Activated naive CD4-positive, alpha-beta T cell treated with anti-CD3 and anti-CD28 coated beads, Interleukin-2, amount 10 ng/mL, durations not matched to agents 5 hours and 36 hours (primary cell): ENCODE results near the gene NECTIN4. TPM values are rescaled to one million over a fixed set of nuclear protein-coding genes. Genes with fewer than 3 reads are reported as not detected.

Source experiments
- total RNA-seq, 2 experiments: library from RNA; stranded (reverse); gene quantifications; one replicate each; pipeline ENCODE4 v1.2.3, GENCODE V29; 2021

NECTIN4 gene
- not detected for total RNA-seq

DNA sequence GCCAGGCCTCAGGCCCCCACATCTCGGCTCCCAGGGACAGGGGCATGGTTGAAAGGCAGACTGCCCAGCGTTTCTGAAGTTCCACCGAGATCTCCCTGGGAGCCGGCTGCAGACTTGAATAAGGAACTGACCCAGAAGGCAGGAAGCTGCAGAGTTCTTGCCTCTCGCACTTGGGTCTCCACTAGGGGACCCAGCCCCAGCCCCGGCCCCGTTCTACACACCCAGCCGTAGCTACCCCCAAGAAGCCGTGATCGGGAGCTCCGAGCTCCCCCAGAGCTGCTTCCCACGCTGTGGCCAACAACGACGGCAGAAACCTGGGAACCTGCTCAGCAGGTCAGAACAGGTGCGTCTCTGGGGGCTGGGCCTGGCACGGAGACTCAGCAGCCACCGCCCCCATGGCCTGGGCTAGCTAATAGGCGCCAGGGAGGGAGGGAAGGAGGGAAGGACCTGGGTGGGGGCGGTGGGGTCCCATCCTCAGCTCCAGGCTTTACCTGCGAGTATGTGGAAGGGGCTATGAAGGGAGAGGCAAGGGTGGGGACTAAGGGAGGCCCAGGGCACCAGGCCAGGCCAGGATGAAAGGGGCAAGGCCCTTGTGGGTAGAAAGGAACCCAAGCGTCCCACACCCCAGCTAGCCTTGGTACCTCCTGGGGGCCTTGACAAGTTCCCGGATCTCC is at the start of gene NECTIN4:
Gene NECTIN4 (minus strand): TSS at position 308 of the 674 bp plus-strand sequence. CDS start 262 bp downstream, at position 46.

DNA sequence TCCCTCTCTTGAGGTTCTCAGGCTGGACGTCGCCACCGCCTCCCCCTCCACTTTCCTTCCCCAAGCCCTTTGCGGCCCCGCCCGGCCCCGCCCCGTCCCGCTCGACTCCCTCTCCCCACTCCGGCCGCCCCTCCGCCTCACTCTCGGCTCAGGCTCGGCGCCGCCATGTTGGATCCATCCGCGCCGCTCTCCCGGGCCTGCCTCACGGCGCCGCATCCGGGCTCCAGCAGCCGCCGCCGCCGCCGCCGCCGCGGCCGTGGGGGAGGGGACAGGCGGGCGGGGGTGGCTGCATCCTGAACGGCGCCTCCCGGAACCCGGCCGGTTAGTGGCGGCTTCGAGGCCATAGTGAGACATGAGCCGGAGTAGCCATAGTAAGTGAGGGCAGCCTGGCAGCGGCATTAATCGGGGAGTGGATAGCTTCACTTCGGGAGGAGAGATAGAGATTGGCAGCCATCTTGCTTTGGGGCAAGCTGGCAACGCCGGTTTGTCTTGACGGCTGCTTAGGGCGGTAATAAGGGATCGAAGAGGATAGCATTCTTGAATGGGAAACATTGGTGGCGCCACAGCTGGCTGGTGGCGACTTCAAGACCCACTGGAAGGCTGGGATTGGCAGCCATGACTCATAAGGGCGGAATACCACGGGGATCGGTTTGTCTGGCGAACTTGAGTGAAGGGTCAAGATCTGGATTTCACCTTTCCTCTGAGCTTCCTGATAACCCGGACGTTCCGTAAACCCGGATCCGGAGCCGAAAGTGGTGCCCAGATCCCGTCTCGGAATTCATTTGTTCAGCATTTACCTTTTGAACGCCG is 43.3 kb upstream of the NECTIN4 start, which contains the start of gene DEDD:
Gene DEDD (minus strand): TSS at position 258 of the 810 bp plus-strand sequence. CDS start 8,205 bp downstream, outside the sequence.

DNA sequence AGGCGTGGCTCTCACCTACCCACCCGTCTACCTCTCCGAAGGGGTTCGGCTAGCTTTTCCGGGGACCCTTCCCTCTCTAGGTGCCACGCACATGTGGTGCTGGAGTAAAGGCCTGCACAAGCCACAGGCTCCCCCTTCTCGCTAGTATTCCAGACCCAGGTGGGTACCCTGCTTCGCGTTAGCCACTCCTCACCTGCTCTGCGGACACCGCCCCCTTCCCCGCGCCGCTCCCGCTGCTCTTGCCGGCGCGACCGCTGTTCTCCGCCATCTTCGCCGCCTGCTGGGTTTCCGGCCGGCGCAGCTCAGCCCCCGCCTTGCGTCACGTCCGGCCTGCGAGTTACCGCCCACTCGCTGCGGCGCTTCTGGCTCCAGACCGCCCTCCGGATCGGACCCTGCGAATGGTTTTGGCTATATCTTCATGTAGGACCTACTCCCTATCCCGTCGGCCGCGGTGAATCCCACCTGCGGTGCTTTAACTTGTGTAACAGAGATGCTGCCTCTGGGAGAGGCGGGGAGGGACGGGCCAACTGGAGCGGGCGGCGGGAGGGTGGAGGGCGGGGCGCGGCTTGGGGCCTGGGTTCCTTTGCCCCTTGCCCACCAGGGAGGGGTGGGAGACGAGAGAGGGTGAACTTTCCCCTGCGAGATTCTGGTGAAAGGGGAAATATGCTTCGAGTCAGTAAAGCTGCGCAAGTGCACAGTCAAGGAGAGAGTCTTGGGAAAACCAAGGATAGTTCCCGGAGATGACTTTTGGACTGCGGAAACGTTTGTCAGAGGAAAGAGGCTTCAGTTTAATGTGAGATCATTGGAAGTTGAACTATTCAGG is 28.6 kb upstream of the NECTIN4 start, which contains the start of the genes NIT1 and PFDN2:
Gene NIT1 (plus strand): TSS at position 347 of the 823 bp plus-strand sequence. CDS start 72 bp downstream, at position 419.
Gene PFDN2 (minus strand): TSS at position 279 of the 823 bp plus-strand sequence. CDS start 11 bp downstream, at position 268.

DNA sequence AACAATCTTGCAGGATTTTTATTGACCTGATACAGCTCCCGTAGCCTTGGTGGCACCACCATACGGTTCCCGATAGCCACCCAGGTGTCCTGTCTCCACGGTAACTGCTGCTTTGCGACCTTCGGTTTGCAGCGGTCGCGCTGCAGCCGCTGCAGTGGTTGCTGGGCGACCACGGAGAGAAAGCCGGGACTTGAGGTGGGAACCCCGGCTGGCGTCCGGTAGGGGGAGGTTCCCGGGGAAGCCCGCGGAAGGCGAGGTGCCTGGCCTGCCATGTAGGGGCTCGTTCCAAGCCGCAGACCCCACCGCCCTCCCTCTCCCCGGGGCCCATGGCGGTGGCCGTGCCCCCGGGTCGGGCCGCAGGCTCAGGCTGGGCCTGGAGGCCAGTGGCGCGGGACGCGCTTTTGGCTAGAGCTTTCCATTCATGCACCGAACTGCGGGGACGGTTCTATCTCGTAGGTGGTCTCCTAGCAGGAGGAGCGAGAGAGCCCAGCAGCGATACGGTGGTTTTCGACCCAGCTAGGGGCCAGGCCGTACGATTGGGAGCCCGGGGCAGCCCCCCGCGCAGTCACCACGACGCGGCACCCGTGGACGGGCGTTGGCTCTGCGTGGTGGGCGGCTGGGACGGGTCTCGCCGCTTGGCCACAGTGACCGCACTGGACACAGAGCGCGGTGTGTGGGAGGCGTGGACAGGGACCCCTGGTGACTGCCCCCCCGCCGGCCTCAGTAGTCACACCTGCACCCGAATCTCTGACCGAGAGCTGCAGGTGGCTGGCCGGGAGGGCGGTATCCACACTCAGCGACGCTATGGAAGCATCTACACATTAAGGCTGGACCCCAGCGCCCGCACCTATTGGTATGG is 9.1 kb upstream of the NECTIN4 start, which contains the start of gene KLHDC9:
Gene KLHDC9 (plus strand): TSS at position 152 of the 859 bp plus-strand sequence. CDS start 175 bp downstream, at position 327.

DNA sequence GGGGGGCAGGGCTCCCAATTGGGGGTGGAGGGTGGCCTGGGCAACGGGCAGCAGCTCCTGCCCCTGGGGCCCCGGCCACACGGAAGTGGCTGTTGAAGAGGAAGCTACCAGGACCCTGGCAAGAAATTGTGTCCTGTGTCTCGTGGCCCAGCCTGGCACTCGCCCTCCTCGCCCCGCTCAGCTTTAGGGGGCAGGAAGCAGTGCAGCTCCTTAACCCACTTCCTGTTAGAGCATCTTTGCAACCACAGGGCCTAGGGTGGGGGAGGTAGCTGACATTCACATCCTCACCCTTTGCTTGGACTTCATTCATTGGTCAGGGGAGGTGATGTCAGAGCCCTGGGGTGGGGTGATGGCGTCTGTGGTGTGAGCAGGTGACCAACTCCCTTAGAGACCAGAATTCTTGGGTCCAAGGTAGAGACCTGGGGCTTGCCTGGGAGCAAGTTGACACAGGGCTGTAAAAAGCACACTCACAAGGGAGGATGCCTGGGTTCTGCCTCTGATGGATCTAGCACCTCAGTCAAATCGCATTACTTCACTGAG is 19.6 kb downstream of the NECTIN4 start, which contains the start of gene ARHGAP30:
Gene ARHGAP30 (minus strand): TSS at position 161 of the 540 bp plus-strand sequence. CDS start 267 bp downstream, outside the sequence.

DNA sequence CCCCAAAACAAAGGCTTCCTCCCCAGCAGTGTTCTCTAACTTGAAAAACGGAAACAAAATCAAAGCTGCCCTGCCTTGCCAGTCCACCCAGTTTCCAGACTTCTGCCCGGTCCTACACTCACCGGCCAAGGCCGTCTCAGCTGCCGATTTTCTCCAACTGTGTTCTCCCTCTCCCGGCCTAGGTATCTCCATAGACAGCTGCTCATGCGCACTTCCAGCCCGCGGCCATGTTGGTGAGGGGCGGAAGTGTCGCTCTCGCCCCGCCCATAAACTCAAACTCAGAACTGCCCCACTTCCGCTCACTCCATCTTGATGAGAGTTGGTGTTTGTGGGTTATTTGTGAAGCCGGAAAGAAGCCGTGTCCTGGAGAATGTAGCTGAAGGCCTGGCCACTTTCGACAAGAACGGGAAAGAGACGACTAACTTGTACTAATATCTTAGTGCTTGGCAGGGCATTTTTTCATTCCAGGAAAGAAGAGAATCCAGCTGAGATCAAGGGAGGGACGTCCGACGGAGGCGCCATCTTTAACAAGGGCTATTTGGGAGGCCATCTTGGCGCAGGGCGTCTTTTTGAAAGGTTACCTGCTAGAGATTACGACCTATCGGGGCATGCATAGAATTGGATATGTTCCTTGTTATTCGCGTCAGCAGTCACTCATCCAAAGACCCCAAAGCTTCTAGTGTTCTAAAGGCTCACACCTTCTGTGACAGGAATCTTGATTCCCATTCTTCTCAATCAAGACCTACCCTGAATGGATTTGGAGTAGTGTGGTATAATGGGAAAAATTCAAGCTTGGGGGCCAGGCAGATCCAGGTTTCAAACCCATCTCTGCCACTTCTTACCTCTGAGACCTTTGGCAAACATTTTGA is 43.4 kb downstream of the NECTIN4 start, which contains the start of gene USF1:
Gene USF1 (minus strand): TSS at position 242 of the 869 bp plus-strand sequence. CDS start 2,702 bp downstream, outside the sequence.

DNA sequence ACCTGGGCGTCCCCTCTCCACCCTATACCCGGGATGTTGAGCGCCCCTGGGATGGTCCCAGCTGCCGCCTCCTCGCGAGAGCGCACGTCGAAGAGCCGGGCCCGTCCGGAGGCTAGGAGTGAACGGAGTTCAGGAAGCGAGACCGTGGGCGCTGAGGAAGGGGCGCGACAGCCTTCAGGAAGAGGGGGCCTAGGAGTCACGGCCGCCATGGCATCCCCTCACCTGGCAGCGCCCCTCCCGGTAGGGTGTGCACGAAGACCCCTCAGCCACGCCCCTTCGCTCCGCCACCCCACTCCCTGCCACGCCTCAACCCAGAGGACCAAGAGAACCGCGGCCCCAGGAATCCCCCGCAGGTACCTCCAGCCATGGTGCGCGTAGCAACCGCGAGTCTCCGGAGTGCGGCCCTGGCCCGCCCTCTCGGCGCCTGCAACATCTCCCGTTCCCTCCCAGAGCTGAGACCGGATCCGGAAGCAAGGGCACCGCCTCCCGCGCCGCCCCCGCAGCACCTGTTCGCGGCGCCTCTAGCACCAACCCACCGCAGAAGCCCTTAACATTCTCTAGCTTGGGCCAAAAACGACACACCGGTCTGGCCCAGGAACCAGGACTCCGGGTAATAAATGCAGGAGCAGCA is 50.7 kb downstream of the NECTIN4 start, which contains the start of gene TSTD1:
Gene TSTD1 (minus strand): TSS at position 442 of the 631 bp plus-strand sequence. CDS start 75 bp downstream, at position 367.

Other genes starting within 250 kb of the NECTIN4 start
- gene CD244, start 226.7 kb downstream of the NECTIN4 start, total RNA-seq: under 1 TPM; 0.40 to 0.55 TPM
- gene ITLN1, start 204.4 kb downstream of the NECTIN4 start, total RNA-seq: not detected
- not detected for gene ITLN2, start 134.7 kb downstream of the NECTIN4 start, total RNA-seq
- gene F11R, start 68.4 kb downstream of the NECTIN4 start, total RNA-seq: 10 to 100 TPM; 16.2 to 20.7 TPM
- 10 to 100 TPM; 60.7 to 63.0 TPM for gene TSTD1, start 50.6 kb downstream of the NECTIN4 start, total RNA-seq
- 10 to 100 TPM; 62.5 to 63.9 TPM for gene USF1, start 43.6 kb downstream of the NECTIN4 start, total RNA-seq
- 100 to 1,000 TPM; 304 to 324 TPM for gene ARHGAP30, start 19.7 kb downstream of the NECTIN4 start, total RNA-seq
- gene KLHDC9, start 8.8 kb upstream of the NECTIN4 start, total RNA-seq: under 1 TPM; 0.58 to 0.63 TPM
- gene PFDN2, start 28.5 kb upstream of the NECTIN4 start, total RNA-seq: 10 to 100 TPM; 47.2 to 48.3 TPM
- 10 to 100 TPM; 38.3 to 39.0 TPM for gene NIT1, start 28.5 kb upstream of the NECTIN4 start, total RNA-seq
- gene DEDD, start 43.1 kb upstream of the NECTIN4 start, total RNA-seq: 10 to 100 TPM; 30.2 to 35.5 TPM
- gene UFC1, start 64.4 kb upstream of the NECTIN4 start, total RNA-seq: 100 to 1,000 TPM; 123 to 125 TPM
- gene USP21, start 69.9 kb upstream of the NECTIN4 start, total RNA-seq: 10 to 100 TPM; 31.2 to 35.6 TPM
- 10 to 100 TPM; 35.8 to 39.2 TPM for gene PPOX, start 76.9 kb upstream of the NECTIN4 start, total RNA-seq
- 10 to 100 TPM; 43.6 to 52.2 TPM for gene B4GALT3, start 87.9 kb upstream of the NECTIN4 start, total RNA-seq
- gene ADAMTS4, start 109.5 kb upstream of the NECTIN4 start, total RNA-seq: 1 to 10 TPM; 1.8 to 1.9 TPM
- 10 to 100 TPM; 82.5 to 90.4 TPM for gene NDUFS2, start 112.8 kb upstream of the NECTIN4 start, total RNA-seq
- gene FCER1G, start 125.7 kb upstream of the NECTIN4 start, total RNA-seq: 1 to 10 TPM; 2.7 to 2.9 TPM
- gene APOA2, start 134.1 kb upstream of the NECTIN4 start, total RNA-seq: not detected
- 10 to 100 TPM; 19.6 to 20.4 TPM for gene TOMM40L, start 136.5 kb upstream of the NECTIN4 start, total RNA-seq
- gene NR1I3, start 148.6 kb upstream of the NECTIN4 start, total RNA-seq: not detected
- under 1 TPM; 0.26 to 0.71 TPM for gene PCP4L1, start 169.2 kb upstream of the NECTIN4 start, total RNA-seq
- gene MPZ, start 220.4 kb upstream of the NECTIN4 start, total RNA-seq: 1 to 10 TPM; 4.8 to 6.1 TPM
- gene SDHC, start 224.8 kb upstream of the NECTIN4 start, total RNA-seq: 100 to 1,000 TPM; 148 to 153 TPM